LoVo (cell line): ENCODE data around the gene KCNJ5.
A peak's percentile ranks its signal among the peaks of the same experiment; 100 is the strongest.

Experiments
- DNase-seq: peaks from one replicate; pipeline ENCODE4 v3.0.0-alpha.2; 2016; ENCODE audit warnings: low spot score

The KCNJ5 gene

DNA sequence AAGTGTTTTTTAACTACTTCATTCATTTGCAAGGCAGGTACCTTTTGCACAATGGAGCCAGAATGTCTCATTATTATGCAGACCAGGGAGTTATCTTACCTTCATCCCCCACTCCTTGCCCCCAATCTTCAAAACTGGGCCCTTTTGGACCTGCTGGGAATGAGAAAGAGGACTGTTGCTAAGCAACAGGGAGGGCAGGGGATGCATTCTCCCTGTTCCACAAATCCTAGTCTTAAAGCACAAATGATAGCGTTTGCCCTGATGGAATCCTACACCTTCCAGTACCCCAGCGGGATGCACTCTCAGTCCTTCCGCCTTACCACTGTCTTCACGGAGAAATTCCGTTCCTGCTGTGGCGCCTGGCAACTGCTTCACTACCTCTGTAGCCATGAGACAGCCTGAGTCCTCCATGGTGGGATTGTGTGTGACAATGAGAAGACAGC, 20.0 kb upstream of the KCNJ5 start:
- DNase-seq, result no peak

GRCh38 chr11:128872094-128872493, 19.1 kb upstream of the KCNJ5 start:
- no peak for DNase-seq

DNA sequence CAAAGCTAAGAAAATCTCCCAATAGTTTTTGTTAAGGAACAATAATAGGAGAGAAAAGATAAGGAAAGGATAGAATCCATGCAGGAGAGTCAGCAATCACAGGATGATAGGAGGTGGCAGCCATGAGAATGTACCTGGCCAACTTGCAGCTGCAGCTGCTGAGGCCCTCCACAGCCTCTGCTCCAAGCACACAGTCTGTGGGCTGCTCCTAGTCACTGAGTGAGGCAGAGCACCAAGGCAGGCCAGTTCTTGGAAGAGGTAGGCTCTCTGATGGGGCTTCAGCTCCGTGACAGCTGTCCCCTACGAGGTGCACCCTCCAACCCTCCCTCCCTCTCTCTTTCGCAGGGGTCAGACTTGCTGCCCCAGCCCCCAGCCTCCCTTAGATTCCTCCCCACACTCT, 18.6 kb upstream of the KCNJ5 start:
- no peak for DNase-seq

- DNase-seq, result no peak
Measured at GRCh38 chr11:128874427-128874826, 16.7 kb upstream of the KCNJ5 start.

- no peak for DNase-seq
Measured at GRCh38 chr11:128876133-128876650, 15.0 kb upstream of the KCNJ5 start.

DNA sequence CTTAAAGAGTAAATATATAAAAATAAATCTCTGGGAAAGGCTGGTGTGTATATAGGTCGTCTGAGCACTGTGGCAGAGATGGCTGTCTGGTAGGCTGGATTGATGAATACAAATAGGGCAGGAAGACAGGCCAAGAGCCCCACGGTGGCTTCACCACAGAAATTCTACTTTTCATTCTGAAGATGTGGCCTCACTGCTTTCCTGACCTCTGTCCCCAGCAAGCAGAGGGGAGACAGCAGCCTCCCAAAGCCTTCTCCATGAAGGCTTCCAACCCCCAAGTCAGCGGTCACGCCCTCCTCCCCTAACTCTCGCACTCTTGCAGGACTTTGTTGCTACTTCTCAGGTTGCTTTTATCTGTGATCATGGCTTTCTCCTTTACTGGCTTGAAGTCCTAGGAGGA, 13.4 kb upstream of the KCNJ5 start:
- no peak for DNase-seq

DNA sequence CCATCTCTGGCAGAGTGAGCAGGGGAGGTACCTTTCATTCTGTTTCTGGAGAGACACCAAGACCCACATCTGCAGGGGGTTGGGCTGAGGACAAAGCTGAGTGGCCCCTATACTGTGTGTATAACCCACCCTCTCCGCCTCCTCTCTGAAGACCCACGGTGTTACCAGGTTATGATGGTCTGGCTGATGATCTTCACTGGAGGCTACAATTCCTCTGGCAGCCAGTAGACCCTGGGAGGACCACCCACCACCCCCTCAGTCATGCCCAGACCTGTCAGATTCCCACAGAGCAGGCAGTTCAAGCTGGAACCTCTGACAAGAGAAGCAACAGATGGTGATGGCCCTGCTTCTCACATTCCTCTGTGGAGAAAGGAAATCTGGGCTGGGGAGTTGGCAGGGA, 12.7 kb upstream of the KCNJ5 start:
- no peak for DNase-seq

DNA sequence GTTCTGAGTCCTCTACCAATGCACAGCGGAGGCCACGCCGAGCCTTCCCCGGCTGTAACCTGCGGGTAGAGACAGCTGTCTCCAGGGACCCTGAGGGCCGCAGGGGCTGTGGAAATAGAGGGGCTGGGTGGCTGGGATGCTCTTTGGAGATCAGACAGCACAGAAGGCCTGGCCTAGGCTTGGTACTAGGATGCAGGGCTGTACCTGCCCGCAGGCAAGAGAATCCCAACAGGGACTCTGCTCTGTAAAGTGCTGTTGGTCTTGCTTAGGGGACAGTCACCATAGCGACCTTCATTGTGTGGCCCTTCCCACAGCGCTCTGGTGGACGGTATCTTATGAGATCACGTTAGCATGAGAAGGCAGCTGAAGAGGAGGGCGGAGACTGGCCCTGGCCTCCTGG, 11.3 kb upstream of the KCNJ5 start:
- no peak for DNase-seq

GRCh38 chr11:128881221-128881620, 9.9 kb upstream of the KCNJ5 start:
- no peak for DNase-seq

GRCh38 chr11:128882451-128882850, 8.7 kb upstream of the KCNJ5 start:
- no peak for DNase-seq

DNA sequence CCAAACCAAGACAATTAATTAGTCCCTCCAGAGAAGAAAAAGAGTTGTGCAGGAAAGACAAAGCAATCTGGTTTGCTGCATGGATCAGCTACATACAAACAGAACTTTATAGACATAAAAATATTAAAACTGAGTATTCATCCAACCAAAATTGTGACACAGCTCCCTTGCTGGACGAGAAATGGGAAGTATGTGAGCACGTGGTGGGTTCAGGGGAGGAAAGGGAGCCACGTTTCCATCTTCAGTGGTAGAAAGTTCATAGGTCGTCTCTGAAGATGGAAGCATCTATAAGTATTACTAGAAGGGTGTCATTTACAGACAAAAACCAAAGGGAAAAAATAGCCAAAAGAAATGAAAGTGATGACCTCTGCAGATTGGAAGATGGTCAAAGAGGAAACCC, 7.1 kb upstream of the KCNJ5 start:
- DNase-seq, result no peak

- peak; percentile 80 for DNase-seq
Measured at GRCh38 chr11:128884703-128885338, 6.3 kb upstream of the KCNJ5 start.

DNA sequence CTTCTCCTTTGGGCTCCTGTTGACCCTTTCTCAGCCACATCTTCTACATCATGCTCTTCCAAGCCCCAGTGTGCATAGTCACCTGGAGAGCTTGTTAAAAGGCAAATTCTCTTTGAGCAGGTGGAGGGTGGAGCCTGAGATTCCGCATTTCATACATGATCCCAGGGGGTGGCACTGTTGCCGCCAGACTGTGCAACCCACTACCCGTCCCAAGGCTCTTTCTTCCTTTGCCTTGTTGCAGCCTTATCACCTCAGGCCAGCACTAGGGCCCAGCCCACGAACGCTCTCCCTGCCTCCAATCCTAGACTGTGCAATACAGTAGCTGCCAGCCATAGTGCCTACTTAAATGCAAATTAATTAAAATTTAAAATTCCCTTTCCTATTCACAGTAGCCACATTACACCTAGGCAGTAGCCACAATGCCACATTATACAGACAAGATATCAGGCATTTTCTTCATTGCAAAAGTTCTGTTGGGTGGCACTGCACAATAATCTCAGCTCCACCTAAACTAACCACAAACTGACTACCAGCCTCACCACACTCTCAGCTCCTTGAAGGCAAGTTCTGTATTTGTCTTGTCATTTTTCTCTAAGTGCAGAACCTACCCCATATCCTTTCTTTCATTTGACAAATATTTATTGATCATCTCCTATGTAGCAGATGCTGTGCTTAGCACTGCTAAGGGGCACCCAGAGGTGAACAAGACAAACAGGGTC, 4.6 kb upstream of the KCNJ5 start:
- peak; percentile 16 for DNase-seq

DNA sequence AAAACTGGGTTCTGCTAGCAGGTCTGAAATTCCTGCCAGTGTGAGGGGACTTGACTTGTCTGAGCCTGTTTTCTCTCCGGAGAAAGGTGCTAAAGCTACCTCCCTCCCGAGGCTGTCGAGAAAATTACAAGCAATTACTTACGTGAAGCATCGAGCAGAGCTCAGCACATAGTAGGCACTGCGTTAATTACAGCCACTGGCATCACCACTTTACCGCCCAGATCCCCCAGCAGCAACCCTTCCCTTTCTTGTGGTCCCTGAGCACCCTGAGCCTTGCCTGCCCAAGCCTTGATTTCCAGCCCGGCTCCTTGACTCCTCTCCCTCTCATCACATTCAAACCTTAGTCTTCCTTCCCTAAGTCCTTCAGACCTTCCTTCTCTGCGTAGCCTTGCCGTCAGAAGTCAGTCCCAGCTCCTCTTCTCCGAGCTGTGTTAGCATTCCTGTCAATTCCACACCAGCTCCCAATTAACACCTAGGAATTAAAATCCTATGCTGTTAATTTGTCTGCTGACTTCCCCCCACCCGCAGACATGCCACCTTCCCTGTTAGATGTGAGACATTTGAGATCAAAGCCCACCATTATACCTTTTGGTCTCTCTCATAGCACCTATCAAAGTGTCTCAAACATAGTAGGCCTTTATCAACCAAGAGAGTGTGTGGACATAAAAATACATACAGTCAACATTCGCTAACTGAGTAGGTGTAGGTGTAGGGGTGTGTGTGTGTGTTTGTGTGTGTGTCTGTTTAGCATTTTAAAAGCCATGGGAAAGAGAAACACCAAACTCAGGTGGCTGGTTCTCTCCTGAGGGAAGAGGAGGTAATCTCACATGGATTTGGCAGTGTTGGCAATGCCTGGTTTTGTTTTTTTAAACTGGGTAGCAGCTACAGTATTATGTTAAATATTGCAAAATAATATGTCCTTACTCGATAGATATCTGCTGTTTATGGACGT, 2.8 kb upstream of the KCNJ5 start:
- DNase-seq, result no peak

GRCh38 chr11:128889657-128890213, 1.4 kb upstream of the KCNJ5 start:
- DNase-seq, result no peak

DNA sequence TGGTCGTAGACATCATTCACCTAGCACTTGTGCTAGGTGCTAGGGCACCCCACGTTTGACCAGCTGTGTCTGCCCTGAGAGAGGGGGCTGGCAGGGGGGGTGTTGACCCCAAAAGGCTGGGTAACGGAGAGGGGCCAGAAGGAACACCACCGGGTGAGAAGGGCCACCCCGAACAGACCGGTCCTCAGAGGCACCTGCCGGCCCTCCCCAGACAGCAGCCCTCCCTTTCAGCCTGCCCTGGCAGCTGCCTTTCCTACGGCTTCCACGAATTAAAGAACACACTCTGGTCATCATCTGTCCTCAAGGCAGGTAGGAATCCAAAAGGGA, 977 bp upstream of the KCNJ5 start:
- DNase-seq, result no peak

DNA sequence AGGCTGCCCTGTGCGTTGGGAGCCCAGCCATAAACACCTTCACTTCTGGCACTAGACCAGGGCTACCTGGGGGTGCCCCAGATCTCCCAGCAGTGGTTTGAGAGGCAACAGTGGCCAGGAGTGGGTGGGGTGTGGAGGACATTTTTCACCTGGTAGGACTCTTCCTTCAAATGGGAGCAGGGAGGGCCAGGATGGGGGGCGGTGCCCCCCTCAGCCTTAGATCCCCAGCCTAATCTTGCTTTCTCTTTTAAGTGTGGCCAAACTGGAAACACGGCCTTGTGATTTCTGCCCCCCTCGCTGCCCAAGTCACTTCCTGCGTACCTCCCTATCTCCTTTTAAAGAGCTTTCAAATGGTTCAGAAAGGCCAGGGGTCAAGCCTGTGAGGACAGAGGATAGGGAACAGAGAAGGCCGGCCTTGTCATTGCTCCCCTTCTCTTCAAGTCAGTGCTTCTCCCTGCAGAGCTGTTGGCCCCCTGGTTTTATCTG, 800 bp downstream of the KCNJ5 start:
- no peak for DNase-seq

DNA sequence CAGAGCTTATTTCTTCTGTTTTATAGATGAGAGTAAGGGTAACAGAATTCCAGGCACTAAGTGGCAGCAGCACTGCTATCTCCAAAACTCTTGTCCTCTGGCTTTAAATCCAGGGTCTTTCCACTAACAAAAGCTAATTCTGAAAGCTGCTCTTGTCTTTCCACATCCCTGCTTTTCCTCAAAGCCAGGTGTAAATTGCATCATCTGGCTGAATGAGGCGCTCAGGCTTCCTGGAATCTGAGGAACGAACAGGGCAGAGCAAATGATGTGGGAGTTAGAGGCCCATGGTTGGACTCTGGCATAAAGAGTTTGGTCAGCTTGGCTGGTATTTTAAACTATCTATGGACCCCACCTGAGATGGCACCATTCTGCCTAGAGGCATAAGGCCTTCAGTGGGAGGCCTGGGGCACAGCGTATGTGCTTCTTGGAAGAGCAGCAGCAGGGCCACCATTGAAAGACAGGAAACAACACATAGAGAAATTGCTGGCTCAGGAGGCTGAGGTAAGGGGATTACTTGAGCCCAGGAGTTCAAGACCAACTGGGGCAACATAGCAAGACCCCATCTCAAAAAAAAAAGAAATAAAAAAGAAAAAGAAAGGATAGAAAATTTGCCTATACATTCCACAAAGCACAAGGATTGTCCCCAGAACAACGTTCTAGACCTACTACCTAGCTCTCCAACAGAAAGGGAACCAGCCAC, 1.9 kb downstream of the KCNJ5 start:
- no peak for DNase-seq

GRCh38 chr11:128893578-128894285, 2.6 kb downstream of the KCNJ5 start:
- no peak for DNase-seq

DNA sequence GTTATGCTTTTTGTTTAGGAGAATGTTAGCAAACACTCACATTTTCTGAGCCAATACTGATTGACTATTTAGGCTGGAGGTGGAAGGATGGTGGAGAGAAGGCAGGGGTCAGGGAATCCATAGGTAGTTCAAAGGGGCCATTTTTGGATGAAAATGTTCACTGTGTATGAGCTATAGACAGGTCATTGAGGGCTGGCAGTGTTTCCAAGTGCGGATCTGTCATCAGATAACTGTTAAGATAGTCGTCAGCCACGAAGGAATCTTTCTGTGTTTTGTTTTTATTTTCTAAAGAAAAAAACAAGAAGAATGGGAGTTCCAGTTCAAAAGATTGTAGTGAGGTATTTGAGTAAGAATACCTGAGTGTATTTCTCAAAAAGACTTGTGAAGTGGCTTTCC, 3.1 kb downstream of the KCNJ5 start:
- no peak for DNase-seq

DNA sequence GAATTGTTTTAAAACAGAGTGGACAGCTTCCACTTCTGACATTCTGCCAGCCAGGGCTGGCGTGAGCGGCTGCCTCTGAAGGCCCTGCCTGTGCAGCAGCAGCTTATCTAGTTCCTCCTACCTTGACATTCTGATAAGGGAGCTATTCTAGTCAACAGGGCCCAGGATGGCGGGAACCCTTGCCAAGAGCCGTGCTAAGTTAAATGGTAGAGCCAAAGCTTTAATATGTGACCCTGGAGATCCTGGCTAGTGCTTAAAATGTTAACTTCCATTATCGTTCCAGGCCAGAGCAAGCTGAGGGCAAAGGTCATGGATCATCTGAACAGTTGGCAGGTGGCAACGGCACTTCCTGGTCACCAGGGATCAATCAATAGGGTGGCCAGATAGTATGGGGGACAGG, 3.5 kb downstream of the KCNJ5 start:
- no peak for DNase-seq
